Smooth muscle cell (in vitro differentiated cells): Measurements from ENCODE around the gene SIGLEC1. TPM values are rescaled to one million over a fixed set of nuclear protein-coding genes. Genes with fewer than 3 reads are reported as not detected.

Source experiments
- DNase-seq: peaks from one replicate; lab custom pipeline; 2025; ENCODE audit not compliant: unreplicated experiment; lab: John Stamatoyannopoulos, UW
- H2AFZ ChIP-seq: fragments of 200-600 bp; sonication (generic); 2 replicates; pipeline ENCODE4 v1.6.0; 2016; ENCODE audit warnings: antibody characterized with exemption, low read depth, mild to moderate bottlenecking
- H3F3A ChIP-seq: fragments of 200-600 bp; sonication (generic); 2 replicates; pipeline ENCODE4 v1.6.0; 2017; ENCODE audit warnings: antibody characterized with exemption, low read depth
- H3K27ac ChIP-seq: fragments of 200-600 bp; sonication (generic); 2 replicates; pipeline ENCODE4 v1.5.1; 2016; ENCODE audit warnings: low read depth, mild to moderate bottlenecking
- H3K27me3 ChIP-seq: fragments of 200-600 bp; sonication (generic); 2 replicates; pipeline ENCODE4 v1.6.1; 2016; ENCODE audit warnings: low read depth, mild to moderate bottlenecking
- H3K36me3 ChIP-seq: fragments of 200-600 bp; sonication (generic); 2 replicates; pipeline ENCODE4 v1.5.1; 2016; ENCODE audit warnings: low read depth
- H3K4me1 ChIP-seq: fragments of 200-600 bp; sonication (generic); 2 replicates; pipeline ENCODE4 v1.5.1; 2016; ENCODE audit warnings: low read depth
- H3K4me2 ChIP-seq: fragments of 200-600 bp; sonication (generic); 2 replicates; pipeline ENCODE4 v1.6.0; 2016; ENCODE audit warnings: mild to moderate bottlenecking
- H3K4me3 ChIP-seq: fragments of 200-600 bp; sonication (generic); 2 replicates; pipeline ENCODE4 v1.5.1; 2016; ENCODE audit warnings: mild to moderate bottlenecking
- H3K79me2 ChIP-seq: fragments of 200-600 bp; sonication (generic); 2 replicates; pipeline ENCODE4 v1.6.0; 2016; ENCODE audit warnings: low read depth, mild to moderate bottlenecking
- H3K9ac ChIP-seq: fragments of 200-600 bp; sonication (generic); 2 replicates; pipeline ENCODE4 v1.6.0; 2016; ENCODE audit warnings: low read depth
- H3K9me3 ChIP-seq: fragments of 200-600 bp; sonication (generic); replicated peaks from 2 replicates; pipeline ENCODE4 v1.5.1; 2016; ENCODE audit warnings: low read depth
- H4K20me1 ChIP-seq: fragments of 200-600 bp; sonication (generic); 2 replicates; pipeline ENCODE4 v1.6.0; 2016; ENCODE audit warnings: low read depth
- CTCF ChIP-seq: fragments of 200-600 bp; sonication (generic); IDR thresholded peaks from 2 replicates; pipeline ENCODE4 v1.5.1; 2017; ENCODE audit warnings: borderline replicate concordance, mild to moderate bottlenecking, antibody characterized with exemption; ENCODE audit not compliant: insufficient read depth, poor library complexity, severe bottlenecking
- WGBS: methylation state at CpG from one replicate; pipeline ENCODE4 v1.1.7; 2016; ENCODE audit warnings: low lambda C conversion rate; 5-methylcytosine and 5-hydroxymethylcytosine counted together
- polyA plus RNA-seq: library from polyadenylated mRNA; unstranded; fragments of >200 nt; fragmentation: Nextera tagmentation; extraction: Ambion mirVana; gene quantifications from 2 replicates; pipeline ENCODE4 v1.2.1, GENCODE V29; 2016
- total RNA-seq: library from RNA; depleted of rRNA; stranded (reverse); fragments of >200 nt; gene quantifications from 2 replicates; pipeline ENCODE4 v1.2.3, GENCODE V29; 2014

Gene SIGLEC1
- total and polyA plus RNA-seq, 2 experiments from 2014 or later = not detected

DNA sequence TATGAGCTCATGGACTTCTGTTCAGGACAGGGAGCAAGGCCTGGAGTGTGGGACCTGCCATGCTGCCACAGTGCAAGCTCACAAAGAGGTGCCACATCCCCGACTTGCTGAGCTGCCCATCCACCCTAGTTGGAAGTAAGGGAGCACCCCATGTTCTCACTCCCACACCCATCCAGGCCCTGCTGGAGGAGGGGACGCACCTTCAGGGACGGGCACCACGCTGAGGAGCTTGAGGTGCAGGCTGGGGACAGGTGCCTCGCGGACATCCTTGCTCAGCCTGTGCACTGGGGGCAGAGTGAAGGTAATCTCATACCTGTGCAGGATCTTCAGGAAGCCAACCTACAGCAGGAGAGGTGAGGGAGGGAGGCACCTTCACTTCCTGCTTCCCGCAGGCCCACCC lies 42.9 kb upstream of the SIGLEC1 start:
- peaks cover 2% of the 10 kb centered on the region for H3F3A ChIP-seq
- no peak overlapping the region for H3K9ac ChIP-seq
- H3K27ac ChIP-seq = no peak overlapping the region
- H3K79me2 ChIP-seq = no peaks in the 10 kb centered on the region
- no peak for DNase-seq
- 99% methylated on average over 6 of the region's 7 CpGs for WGBS
- H3K4me3 ChIP-seq = no peak overlapping the region
- no peak for TF ChIP-seq CTCF
- no peaks in the 10 kb centered on the region for H3K36me3 ChIP-seq
- H3K27me3 ChIP-seq = peaks cover 17% of the 10 kb centered on the region
- H3K4me2 ChIP-seq = no peak overlapping the region
- H4K20me1 ChIP-seq = peaks cover 7% of the 10 kb centered on the region
- no peaks in the 10 kb centered on the region for H3K9me3 ChIP-seq
- no peak overlapping the region for H2AFZ ChIP-seq
- peaks cover 6% of the 10 kb centered on the region for H3K4me1 ChIP-seq

- no peaks in the 10 kb centered on the region for H3K36me3 ChIP-seq
- no peak overlapping the region for H2AFZ ChIP-seq
- no peak for DNase-seq
- no peak overlapping the region for H3K27ac ChIP-seq
- peaks cover 5% of the 10 kb centered on the region for H3K4me1 ChIP-seq
- H3K9ac ChIP-seq = no peak overlapping the region
- peaks cover 7% of the 10 kb centered on the region for H4K20me1 ChIP-seq
- peaks cover 2% of the 10 kb centered on the region for H3F3A ChIP-seq
- H3K9me3 ChIP-seq = no peaks in the 10 kb centered on the region
- no peak overlapping the region for H3K4me3 ChIP-seq
- peaks cover 28% of the 10 kb centered on the region for H3K27me3 ChIP-seq
- no peak for TF ChIP-seq CTCF
- WGBS = over 99% methylated on average over 15 of the region's 16 CpGs
- H3K79me2 ChIP-seq = no peaks in the 10 kb centered on the region
- H3K4me2 ChIP-seq = no peak overlapping the region
Observed at GRCh38 chr20:3754276-3754630, 41.9 kb upstream of the SIGLEC1 start.

GRCh38 chr20:3753501-3754275 lies 41.3 kb upstream of the SIGLEC1 start:
- peaks cover 5% of the 10 kb centered on the region for H3K4me1 ChIP-seq
- H2AFZ ChIP-seq = no peak overlapping the region
- no peak for DNase-seq
- H3K9ac ChIP-seq = no peak overlapping the region
- WGBS = 92% methylated on average over 8 of the region's 26 CpGs
- H3K4me2 ChIP-seq = no peak overlapping the region
- H3F3A ChIP-seq = peaks cover 2% of the 10 kb centered on the region
- H3K27me3 ChIP-seq = peaks cover 33% of the 10 kb centered on the region
- H4K20me1 ChIP-seq = peaks cover 7% of the 10 kb centered on the region
- TF ChIP-seq CTCF = no peak
- no peaks in the 10 kb centered on the region for H3K9me3 ChIP-seq
- no peak overlapping the region for H3K4me3 ChIP-seq
- no peak overlapping the region for H3K27ac ChIP-seq
- H3K36me3 ChIP-seq = no peaks in the 10 kb centered on the region
- no peaks in the 10 kb centered on the region for H3K79me2 ChIP-seq

DNA sequence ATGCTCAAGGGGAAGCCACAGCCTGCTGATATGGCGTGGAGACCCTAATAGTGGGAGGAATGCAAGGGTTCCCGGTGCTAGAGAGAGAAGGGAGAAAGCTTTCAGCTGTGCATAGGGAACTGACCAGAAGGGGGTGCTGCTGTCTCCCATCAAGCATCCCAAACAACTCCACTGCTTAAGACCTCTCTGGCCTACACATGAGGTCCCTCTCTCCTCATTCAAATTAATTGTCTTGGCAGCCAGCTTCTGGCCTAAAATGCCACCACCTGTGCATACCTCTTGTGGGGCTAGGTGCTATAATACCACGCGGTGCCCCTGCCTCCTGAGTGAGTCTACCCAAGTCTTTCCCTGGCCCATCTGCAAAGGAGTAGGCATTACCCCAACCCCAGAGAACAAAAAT lies 40.7 kb upstream of the SIGLEC1 start:
- Histone ChIP-seq H3K27me3 (peaks cover 38% of the 10 kb centered on the region), H4K20me1 (peaks cover 7% of the 10 kb centered on the region), H3K27ac (no peak overlapping the region), H2AFZ (no peak overlapping the region), H3F3A (peaks cover 2% of the 10 kb centered on the region), H3K4me1 (peaks cover 5% of the 10 kb centered on the region), H3K4me3 (no peak overlapping the region), H3K79me2 (no peaks in the 10 kb centered on the region), H3K36me3 (no peaks in the 10 kb centered on the region), H3K9ac (no peak overlapping the region), H3K4me2 (no peak overlapping the region), H3K9me3 (no peaks in the 10 kb centered on the region)
- WGBS = 30% methylated on average over 4 of the region's 4 CpGs
- no peak for DNase-seq
- TF ChIP-seq CTCF = peak; percentile 55
